ENCODE results near the gene KANK2.

The KANK2 gene

DNA sequence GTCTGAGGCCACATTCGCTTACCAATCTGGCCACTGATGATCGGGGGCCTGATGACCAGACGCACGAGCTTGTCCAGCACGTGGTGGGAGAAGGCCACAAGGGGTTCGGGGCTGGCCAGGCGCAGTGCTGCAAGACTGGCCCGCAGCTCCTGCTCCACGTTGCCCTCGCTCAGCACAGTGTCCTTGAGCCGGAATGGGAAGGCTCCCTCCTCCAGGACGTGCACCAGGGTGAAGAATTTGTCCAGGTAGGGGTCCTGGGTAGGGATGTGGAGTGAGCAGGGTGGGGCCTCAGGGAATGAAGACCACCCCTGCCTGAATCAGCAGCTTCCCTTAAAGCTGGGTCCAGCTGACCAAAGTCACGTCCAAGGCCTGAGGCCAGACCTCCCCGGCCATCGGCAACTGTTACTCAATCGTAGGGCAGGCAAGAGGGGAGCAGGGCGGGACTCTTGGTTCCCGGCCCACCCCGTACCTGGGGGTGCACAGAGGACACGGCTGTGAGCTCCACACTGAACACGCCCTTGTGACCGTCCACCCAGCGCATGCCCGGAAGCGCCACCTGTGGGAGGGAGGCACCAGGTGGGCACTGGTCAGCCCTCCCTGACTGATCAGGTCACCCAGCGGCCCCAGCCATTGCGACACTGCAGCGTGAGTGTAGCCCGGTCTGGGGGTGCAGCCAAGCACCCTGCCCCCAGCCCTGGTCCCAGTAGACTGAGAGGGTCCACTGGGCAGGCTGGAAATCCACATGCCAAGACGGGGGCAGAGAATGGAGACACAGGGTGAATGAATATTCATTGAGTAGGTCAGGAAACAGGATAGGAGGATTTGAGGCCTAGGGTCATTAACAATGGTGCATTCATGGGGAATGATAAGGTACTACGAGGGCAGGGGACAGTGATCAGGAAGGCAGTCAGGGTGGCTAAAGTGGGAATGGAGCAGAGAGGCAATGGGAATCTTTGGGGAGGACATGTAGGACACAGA lies 39.3 kb upstream of the KANK2 start:
- DNase-seq: no peak
- H3K36me3 Mint-ChIP-seq (ENCODE audit: low read depth): peaks cover 26% of the 10 kb centered on the region
- TF ChIP-seq, protein P1, sequence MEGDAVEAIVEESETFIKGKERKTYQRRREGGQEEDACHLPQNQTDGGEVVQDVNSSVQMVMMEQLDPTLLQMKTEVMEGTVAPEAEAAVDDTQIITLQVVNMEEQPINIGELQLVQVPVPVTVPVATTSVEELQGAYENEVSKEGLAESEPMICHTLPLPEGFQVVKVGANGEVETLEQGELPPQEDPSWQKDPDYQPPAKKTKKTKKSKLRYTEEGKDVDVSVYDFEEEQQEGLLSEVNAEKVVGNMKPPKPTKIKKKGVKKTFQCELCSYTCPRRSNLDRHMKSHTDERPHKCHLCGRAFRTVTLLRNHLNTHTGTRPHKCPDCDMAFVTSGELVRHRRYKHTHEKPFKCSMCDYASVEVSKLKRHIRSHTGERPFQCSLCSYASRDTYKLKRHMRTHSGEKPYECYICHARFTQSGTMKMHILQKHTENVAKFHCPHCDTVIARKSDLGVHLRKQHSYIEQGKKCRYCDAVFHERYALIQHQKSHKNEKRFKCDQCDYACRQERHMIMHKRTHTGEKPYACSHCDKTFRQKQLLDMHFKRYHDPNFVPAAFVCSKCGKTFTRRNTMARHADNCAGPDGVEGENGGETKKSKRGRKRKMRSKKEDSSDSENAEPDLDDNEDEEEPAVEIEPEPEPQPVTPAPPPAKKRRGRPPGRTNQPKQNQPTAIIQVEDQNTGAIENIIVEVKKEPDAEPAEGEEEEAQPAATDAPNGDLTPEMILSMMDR (IDR thresholded peaks at IDR 0.05): no peak
- H3K4me3 Mint-ChIP-seq: no peak overlapping the region
- H3K4me1 Mint-ChIP-seq: peaks cover 3% of the 10 kb centered on the region
- no peak overlapping the region for H3K27ac Mint-ChIP-seq
- H3K9me3 Mint-ChIP-seq: no peaks in the 10 kb centered on the region
- H3K27me3 Mint-ChIP-seq (ENCODE audit: low read depth, poor library complexity): no peaks in the 10 kb centered on the region

DNA sequence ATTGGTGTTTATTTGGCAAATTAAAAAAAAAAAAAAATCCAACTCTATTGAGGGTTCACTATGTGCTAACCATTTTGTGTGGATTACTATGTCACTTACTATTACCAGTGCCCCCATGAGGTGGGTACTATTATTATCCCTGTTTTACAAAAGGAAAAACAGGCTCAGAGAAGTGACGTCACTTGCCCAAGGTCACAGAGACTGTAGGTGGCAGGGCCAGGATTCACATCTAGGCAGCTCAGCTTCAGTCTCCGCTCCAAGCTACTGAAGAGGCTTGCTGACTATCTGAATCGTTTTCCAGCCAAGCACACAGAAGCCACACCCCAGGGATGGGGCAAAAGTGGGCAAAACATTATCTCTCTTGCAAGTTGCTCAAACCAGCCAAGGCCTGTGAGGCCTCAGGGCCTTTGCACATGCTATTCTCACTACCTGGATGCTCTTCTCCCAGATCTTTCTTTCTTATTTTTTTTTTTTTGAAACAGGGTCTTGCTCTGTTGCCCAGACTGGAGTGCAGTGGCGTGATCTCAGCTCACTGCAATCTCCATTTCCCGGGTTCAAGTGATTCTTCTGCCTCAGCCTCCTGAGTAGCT lies 37.2 kb upstream of the KANK2 start:
- Mint-ChIP-seq H3K27me3 (ENCODE audit: low read depth, poor library complexity) (peaks cover 2% of the 10 kb centered on the region), H3K4me3 (no peak overlapping the region), H3K27ac (no peak overlapping the region), H3K9me3 (no peaks in the 10 kb centered on the region), H3K36me3 (ENCODE audit: low read depth) (peaks cover 26% of the 10 kb centered on the region), H3K4me1 (no peaks in the 10 kb centered on the region)
- TF ChIP-seq, protein P1 (IDR thresholded peaks at IDR 0.05): no peak
- DNase-seq: no peak

DNA sequence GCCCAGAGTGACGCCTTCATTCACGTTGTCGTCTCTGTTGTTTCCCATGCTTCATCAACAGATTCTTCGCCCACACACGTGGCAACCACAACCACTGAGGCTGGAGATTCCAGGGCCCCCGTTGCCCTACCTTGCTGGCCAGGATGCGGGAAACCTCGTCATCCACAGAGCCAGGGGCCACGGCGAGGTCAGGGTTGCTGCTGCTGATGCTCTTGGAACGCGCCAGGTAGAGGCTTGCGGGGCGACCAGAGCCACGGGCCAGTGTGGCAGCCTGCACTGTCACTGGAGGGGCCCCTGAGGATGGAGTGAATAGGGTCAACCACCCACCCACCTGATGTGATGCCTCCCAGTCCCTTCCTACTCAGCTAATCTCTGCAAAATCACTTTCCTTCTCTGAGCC lies 35.7 kb upstream of the KANK2 start:
- Mint-ChIP-seq H3K9me3 (no peaks in the 10 kb centered on the region), H3K4me3 (no peak overlapping the region), H3K27ac (no peak overlapping the region), H3K36me3 (ENCODE audit: low read depth) (peaks cover 15% of the 10 kb centered on the region), H3K4me1 (no peaks in the 10 kb centered on the region), H3K27me3 (ENCODE audit: low read depth, poor library complexity) (peaks cover 4% of the 10 kb centered on the region)
- no peak for DNase-seq
- TF ChIP-seq, protein P1 (IDR thresholded peaks at IDR 0.05): no peak

DNA sequence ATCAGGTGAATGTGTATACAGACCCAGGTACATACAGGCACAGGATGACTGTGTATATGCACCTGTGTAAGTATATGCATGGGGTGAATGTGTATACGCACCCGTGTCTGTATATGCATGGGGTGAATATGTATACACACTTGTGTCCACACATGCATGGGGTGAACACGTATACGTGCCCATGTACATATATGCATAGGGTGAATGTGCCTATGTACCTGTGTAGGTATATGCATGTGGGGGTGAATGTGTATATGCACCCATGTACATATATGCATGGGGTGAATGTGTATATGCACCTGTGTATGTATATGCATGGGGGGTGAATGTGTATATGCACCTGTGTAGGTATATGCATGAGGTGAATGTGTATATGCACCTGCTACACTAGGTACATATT lies 35.2 kb upstream of the KANK2 start:
- TF ChIP-seq, protein P1 (IDR thresholded peaks at IDR 0.05): no peak
- Mint-ChIP-seq H3K27ac (no peak overlapping the region), H3K4me3 (no peak overlapping the region), H3K27me3 (ENCODE audit: low read depth, poor library complexity) (peaks cover 4% of the 10 kb centered on the region), H3K9me3 (no peaks in the 10 kb centered on the region), H3K4me1 (no peaks in the 10 kb centered on the region), H3K36me3 (ENCODE audit: low read depth) (peaks cover 14% of the 10 kb centered on the region)
- DNase-seq: no peak

- DNase-seq: no peak
- Mint-ChIP-seq H3K36me3 (ENCODE audit: low read depth) (peaks cover 27% of the 10 kb centered on the region), H3K4me1 (no peaks in the 10 kb centered on the region), H3K27ac (no peak overlapping the region), H3K4me3 (no peak overlapping the region), H3K9me3 (peaks cover 3% of the 10 kb centered on the region), H3K27me3 (ENCODE audit: low read depth, poor library complexity) (peaks cover 4% of the 10 kb centered on the region)
- TF ChIP-seq, protein P1 (IDR thresholded peaks at IDR 0.05): no peak
Observed at GRCh38 chr19:11230621-11231386, 33.5 kb upstream of the KANK2 start.

Data from nephron progenitor cell (in vitro differentiated cells).